Lung (tissue), 12 donors: Measurements from ENCODE around the gene ABCA1. TPM values are rescaled to one million over a fixed set of nuclear protein-coding genes. Genes with fewer than 3 reads are reported as not detected.

Experiments used
- ATAC-seq: fragments of 200-7000 bp; cut with Tn5 transposase; one replicate; pipeline ENCODE4 v1.9.1; 2020; ENCODE audit warnings: moderate number of reproducible peaks; ENCODE audit not compliant: insufficient read depth, low FRiP score
- DNase-seq, 3 donors: peaks; one replicate each; pipeline ENCODE4 v3.0.0-alpha.2; 2013 to 2017
- H3K27ac ChIP-seq, 2 donors: one replicate each; pipeline ENCODE4 v1.5.1; 2013; ENCODE audit warnings: mild to moderate bottlenecking in 2 of 2, moderate library complexity in 2 of 2, control low read depth in 1 of 2, inconsistent platforms in 1 of 2, low read depth in 1 of 2, low read length in 1 of 2
- H3K27me3 ChIP-seq, 3 donors: one replicate each; pipeline ENCODE4 v1.5.1; 2013; ENCODE audit warnings: low read length in 2 of 3; ENCODE audit not compliant: control insufficient read depth in 3 of 3, insufficient read depth in 3 of 3
- H3K36me3 ChIP-seq, 4 donors: one replicate each; pipeline ENCODE4 v1.5.1; 2013; ENCODE audit warnings: low read length in 4 of 4, mild to moderate bottlenecking in 1 of 4, moderate library complexity in 1 of 4; ENCODE audit not compliant: control insufficient read depth in 4 of 4, insufficient read depth in 4 of 4
- H3K4me1 ChIP-seq, 5 donors: one replicate each; pipeline ENCODE4 v1.5.1; 2013; ENCODE audit warnings: low read length in 5 of 5, mild to moderate bottlenecking in 2 of 5, moderate library complexity in 1 of 5; ENCODE audit not compliant: control insufficient read depth in 5 of 5, insufficient read depth in 5 of 5
- H3K4me3 ChIP-seq: one replicate; pipeline ENCODE4 v1.5.1; 2013; ENCODE audit warnings: mild to moderate bottlenecking, control low read depth, moderate library complexity
- H3K9ac ChIP-seq, 2 donors: one replicate each; pipeline ENCODE4 v1.5.1; 2013; ENCODE audit warnings: low read length in 2 of 2, control low read depth in 1 of 2; ENCODE audit not compliant: insufficient read depth in 1 of 2
- H3K9me3 ChIP-seq, 4 donors: one replicate each; pipeline ENCODE4 v1.5.1; 2013; ENCODE audit warnings: low read length in 3 of 4, mild to moderate bottlenecking in 1 of 4, moderate library complexity in 1 of 4; ENCODE audit not compliant: control insufficient read depth in 4 of 4, insufficient read depth in 3 of 4
- CTCF ChIP-seq: IDR thresholded peaks from 2 replicates; pipeline ENCODE4 v1.5.1; 2012; ENCODE audit warnings: mild to moderate bottlenecking; ENCODE audit errors: control extremely low read depth, extremely low read depth
- WGBS, 2 donors: extraction: QIAGEN DNeasy Blood & Tissue Kit; methylation state at CpG; one replicate each; pipeline ENCODE4 v1.1.7; 2013; 5-methylcytosine and 5-hydroxymethylcytosine counted together
- polyA plus RNA-seq, 2 donors: library from polyadenylated mRNA; stranded (reverse); fragments of 200-250 nt; gene quantifications; one replicate each; pipeline ENCODE4 v1.2.1, GENCODE V29; 2013
- total RNA-seq, 2 donors: library from RNA; depleted of rRNA in 1 of 2; stranded (reverse); fragments of >200 nt in 1 of 2; gene quantifications; one replicate each; pipeline ENCODE4 v1.2.1, GENCODE V29; 2014 to 2021
- donor health status: control.
- donor health status: control.
- donor health status: Bipolar disorder and iron deficiency.
- donor health status: healthy.
- donor health status: DM: yes; HTN: yes; CAD: no.

The ABCA1 gene
- total and polyA plus RNA-seq, 4 donors, result 5.4 to 140 (median 16.8) TPM

GRCh38 chr9:104911032-104911607 lies 16.8 kb downstream of the ABCA1 start:
- H3K9ac ChIP-seq, result no peak overlapping the region
- WGBS, 2 donors, result 90 to 93% methylated on average over 4 of the region's 4 CpGs
- no peak overlapping the region for H3K4me3 ChIP-seq
- peak overlapping the region in 1 of 2 donors; percentile 35 for H3K27ac ChIP-seq
- ATAC-seq, result no peak
- H3K9me3 ChIP-seq, result no peaks in the 10 kb centered on the region
- H3K27me3 ChIP-seq, result no peaks in the 10 kb centered on the region
- no peaks in the 10 kb centered on the region for H3K36me3 ChIP-seq
- TF ChIP-seq CTCF, result no peak
- peaks cover 15 to 47% (median 24%) of the 10 kb centered on the region in 5 donors for H3K4me1 ChIP-seq
- DNase-seq, result no peak

- WGBS, 2 donors, result 74 to 84% methylated on average over 11 of the region's 11 CpGs
- DNase-seq (no peak), ATAC-seq (peak; percentile 46)
- H3K4me3 ChIP-seq, result no peak overlapping the region
- peaks cover 14 to 37% (median 16%) of the 10 kb centered on the region in 5 donors for H3K4me1 ChIP-seq
- no peak overlapping the region for H3K9ac ChIP-seq
- no peak for TF ChIP-seq CTCF
- no peaks in the 10 kb centered on the region for H3K9me3 ChIP-seq
- H3K27ac ChIP-seq, result peak overlapping the region; percentile 63 to 85
- H3K36me3 ChIP-seq, result no peaks in the 10 kb centered on the region
- no peaks in the 10 kb centered on the region for H3K27me3 ChIP-seq
These were observed 20.5 kb downstream of the ABCA1 start for GRCh38 chr9:104907278-104907951.

GRCh38 chr9:104906441-104907277 lies 21.3 kb downstream of the ABCA1 start:
- no peak overlapping the region for H3K9ac ChIP-seq
- no peaks in the 10 kb centered on the region for H3K9me3 ChIP-seq
- peak overlapping the region; percentile 63 to 85 for H3K27ac ChIP-seq
- DNase-seq (no peak), ATAC-seq (peak; percentile 54)
- H3K4me3 ChIP-seq, result no peak overlapping the region
- no peaks in the 10 kb centered on the region for H3K36me3 ChIP-seq
- H3K4me1 ChIP-seq, result peaks cover 11 to 35% (median 16%) of the 10 kb centered on the region in 5 donors
- WGBS, 2 donors, result 73 to 83% methylated on average over 5 of the region's 5 CpGs
- H3K27me3 ChIP-seq, result no peaks in the 10 kb centered on the region
- TF ChIP-seq CTCF, result no peak
